Memory B cell (primary cell): ENCODE results near the gene LRP10.

Experiments
- ATAC-seq: fragments of 150-1000 bp; cut with Tn5 transposase; 2 replicates; pipeline ENCODE4 v1.10.0; 2021; ENCODE audit warnings: low read depth, mild to moderate bottlenecking, moderate library complexity
- DNase-seq, 2 donors: peaks; one replicate each; pipeline ENCODE4 v3.0.0; 2022; ENCODE audit warnings: low spot score in 2 of 2
- H3K27ac Mint-ChIP-seq: one replicate; pipeline ENCODE4 v1.8.0; 2022; ENCODE audit warnings: mild to moderate bottlenecking, moderate library complexity, mixed read lengths
- H3K27me3 Mint-ChIP-seq: one replicate; pipeline ENCODE4 v1.8.0; 2022; ENCODE audit warnings: mixed read lengths
- H3K36me3 Mint-ChIP-seq: one replicate; pipeline ENCODE4 v1.8.0; 2022; ENCODE audit warnings: mild to moderate bottlenecking, mixed read lengths
- H3K4me1 Mint-ChIP-seq: one replicate; pipeline ENCODE4 v1.8.0; 2022; ENCODE audit warnings: mixed read lengths
- H3K4me3 Mint-ChIP-seq: one replicate; pipeline ENCODE4 v1.8.0; 2022; ENCODE audit warnings: mild to moderate bottlenecking, moderate library complexity, mixed read lengths
- H3K9me3 Mint-ChIP-seq: one replicate; pipeline ENCODE4 v1.8.0; 2022; ENCODE audit warnings: mixed read lengths

Gene LRP10

DNA sequence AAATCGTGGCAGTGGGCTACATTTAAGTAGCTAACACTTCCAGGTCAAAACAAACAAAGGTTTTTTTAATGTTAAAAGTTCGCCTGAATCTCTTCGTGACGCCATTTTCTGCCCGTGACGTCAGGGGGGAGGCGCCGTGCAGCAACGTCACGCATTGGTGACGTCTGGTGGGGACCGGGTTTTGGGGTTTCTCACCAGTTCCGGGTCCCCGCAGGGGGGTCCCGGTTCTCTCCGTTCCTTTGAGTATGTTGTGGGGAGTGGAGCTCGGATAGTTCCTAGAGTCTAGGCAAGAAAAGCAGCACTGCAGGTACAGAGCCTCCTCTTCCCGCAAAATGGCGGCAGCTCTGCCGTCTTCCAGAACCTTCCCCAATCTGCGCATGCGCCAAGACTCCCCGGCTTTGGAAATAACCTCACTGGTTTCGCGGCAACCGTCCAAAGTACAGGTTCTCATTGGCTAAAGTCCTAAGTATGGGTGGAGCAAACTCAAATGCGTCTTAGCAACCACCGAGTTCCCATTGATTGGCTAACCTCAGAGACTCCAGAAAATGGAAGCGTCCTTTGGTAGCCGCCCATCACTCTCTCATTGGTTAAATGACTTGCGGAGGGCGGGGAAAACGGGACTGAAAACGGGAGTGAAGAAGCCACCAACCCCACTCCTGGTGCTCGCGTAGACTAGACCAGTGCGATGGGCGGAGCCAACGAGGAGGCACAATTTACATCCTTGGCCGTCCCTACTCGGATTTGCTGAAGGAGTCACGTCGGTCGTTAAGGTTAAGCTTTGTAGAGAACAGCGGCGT is 47.5 kb downstream of the LRP10 start, which contains the start of gene RBM23:
RBM23 (minus strand) TSS at position 346 of the 797 bp plus-strand sequence.
- peaks cover 19% of the 10 kb centered on the region for H3K36me3 Mint-ChIP-seq
- DNase-seq (peak; percentile 99), ATAC-seq (peak; percentile 85)
- no peaks in the 10 kb centered on the region for H3K9me3 Mint-ChIP-seq
- peak within 1 kb of the TSS; percentile 100 for H3K27ac Mint-ChIP-seq
- peaks cover 6% of the 10 kb centered on the region for H3K4me1 Mint-ChIP-seq
- H3K27me3 Mint-ChIP-seq = no peaks in the 10 kb centered on the region
- peak within 1 kb of the TSS; percentile 98 for H3K4me3 Mint-ChIP-seq

DNA sequence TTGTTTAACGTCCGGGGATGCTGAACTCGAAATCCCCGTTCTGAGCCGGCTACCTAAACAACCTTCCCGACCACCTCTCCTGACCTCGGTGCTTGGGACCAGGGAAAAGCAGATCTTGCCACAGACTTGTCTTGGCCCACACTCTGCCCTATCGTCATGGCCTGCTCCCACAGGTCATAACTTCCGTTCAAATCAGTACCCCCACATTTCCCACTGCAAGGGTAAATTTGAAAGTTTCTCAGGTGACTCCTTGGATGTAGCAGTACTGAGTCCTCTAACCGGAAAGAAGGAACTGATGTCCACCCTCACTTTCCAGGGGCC is 48.0 kb downstream of the LRP10 start:
- Mint-ChIP-seq H3K4me1 (peaks cover 6% of the 10 kb centered on the region), H3K9me3 (no peaks in the 10 kb centered on the region), H3K27ac (peak overlapping the region; percentile 100), H3K4me3 (peak overlapping the region; percentile 98), H3K27me3 (no peaks in the 10 kb centered on the region), H3K36me3 (peaks cover 25% of the 10 kb centered on the region)
- ATAC-seq (peak; percentile 0), DNase-seq (no peak)

- ATAC-seq = no peak
- Mint-ChIP-seq H3K9me3 (no peaks in the 10 kb centered on the region), H3K4me3 (no peak overlapping the region), H3K4me1 (peaks cover 6% of the 10 kb centered on the region), H3K36me3 (peaks cover 25% of the 10 kb centered on the region), H3K27ac (peak overlapping the region; percentile 100), H3K27me3 (no peaks in the 10 kb centered on the region)
- DNase-seq = no peak
Observed at GRCh38 chr14:22920697-22921096, 49.2 kb downstream of the LRP10 start.

GRCh38 chr14:22922294-22922693 is 50.8 kb downstream of the LRP10 start:
- no peak overlapping the region for H3K27ac Mint-ChIP-seq
- peaks cover 30% of the 10 kb centered on the region for H3K36me3 Mint-ChIP-seq
- no peak overlapping the region for H3K4me3 Mint-ChIP-seq
- DNase-seq (no peak), ATAC-seq (no peak)
- H3K27me3 Mint-ChIP-seq = no peaks in the 10 kb centered on the region
- peaks cover 14% of the 10 kb centered on the region for H3K4me1 Mint-ChIP-seq
- H3K9me3 Mint-ChIP-seq = no peaks in the 10 kb centered on the region

DNA sequence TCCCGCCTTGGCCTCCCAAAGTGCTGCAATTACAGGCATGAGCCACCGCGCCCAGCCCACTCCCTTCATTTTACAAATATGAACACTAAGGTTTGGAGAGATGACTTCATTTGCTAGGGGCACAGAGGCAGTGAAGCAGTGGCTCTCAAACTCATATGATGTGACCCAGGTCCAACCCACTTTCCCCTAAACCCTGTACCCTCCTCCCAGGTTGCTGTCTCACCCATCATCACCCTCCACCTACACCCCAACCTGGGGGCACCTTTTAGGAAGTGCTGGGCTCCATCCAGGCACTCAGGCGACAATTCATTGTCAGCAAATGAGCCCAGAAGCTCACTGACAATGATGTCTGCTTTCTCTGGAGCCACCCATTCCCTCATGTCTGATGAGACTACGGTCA is 52.2 kb downstream of the LRP10 start:
- H3K4me3 Mint-ChIP-seq = no peak overlapping the region
- H3K27me3 Mint-ChIP-seq = no peaks in the 10 kb centered on the region
- peaks cover 27% of the 10 kb centered on the region for H3K36me3 Mint-ChIP-seq
- peaks cover 15% of the 10 kb centered on the region for H3K4me1 Mint-ChIP-seq
- H3K27ac Mint-ChIP-seq = no peak overlapping the region
- no peak for DNase-seq
- ATAC-seq = no peak
- H3K9me3 Mint-ChIP-seq = no peaks in the 10 kb centered on the region

DNA sequence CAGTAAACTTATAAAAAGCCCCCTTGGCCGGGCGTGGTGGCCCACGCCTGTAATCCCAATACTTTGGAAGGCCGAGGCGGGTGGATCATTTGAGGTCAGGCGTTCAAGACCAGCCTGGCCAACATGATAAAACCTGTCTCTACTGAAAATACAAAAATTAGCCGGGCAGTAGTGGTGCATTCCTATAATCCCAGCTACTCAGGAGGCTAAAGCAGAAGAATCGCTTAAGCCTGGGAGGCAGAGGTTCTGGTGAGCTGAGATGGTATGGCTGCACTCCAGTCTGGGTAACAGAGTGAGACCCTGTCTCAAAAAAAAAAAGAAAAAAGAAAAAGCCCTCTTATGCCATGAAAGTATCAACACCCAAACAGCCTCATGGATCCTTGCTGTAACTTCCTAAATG is 54.0 kb downstream of the LRP10 start:
- H3K9me3 Mint-ChIP-seq = no peaks in the 10 kb centered on the region
- no peak for DNase-seq
- H3K27me3 Mint-ChIP-seq = no peaks in the 10 kb centered on the region
- ATAC-seq = no peak
- H3K4me1 Mint-ChIP-seq = peaks cover 15% of the 10 kb centered on the region
- H3K27ac Mint-ChIP-seq = no peak overlapping the region
- H3K4me3 Mint-ChIP-seq = no peak overlapping the region
- peaks cover 27% of the 10 kb centered on the region for H3K36me3 Mint-ChIP-seq

GRCh38 chr14:22926316-22926715 is 54.8 kb downstream of the LRP10 start:
- Mint-ChIP-seq H3K4me1 (peaks cover 15% of the 10 kb centered on the region), H3K36me3 (peaks cover 24% of the 10 kb centered on the region), H3K27ac (no peak overlapping the region), H3K27me3 (no peaks in the 10 kb centered on the region), H3K9me3 (no peaks in the 10 kb centered on the region), H3K4me3 (no peak overlapping the region)
- ATAC-seq = no peak
- DNase-seq = no peak

DNA sequence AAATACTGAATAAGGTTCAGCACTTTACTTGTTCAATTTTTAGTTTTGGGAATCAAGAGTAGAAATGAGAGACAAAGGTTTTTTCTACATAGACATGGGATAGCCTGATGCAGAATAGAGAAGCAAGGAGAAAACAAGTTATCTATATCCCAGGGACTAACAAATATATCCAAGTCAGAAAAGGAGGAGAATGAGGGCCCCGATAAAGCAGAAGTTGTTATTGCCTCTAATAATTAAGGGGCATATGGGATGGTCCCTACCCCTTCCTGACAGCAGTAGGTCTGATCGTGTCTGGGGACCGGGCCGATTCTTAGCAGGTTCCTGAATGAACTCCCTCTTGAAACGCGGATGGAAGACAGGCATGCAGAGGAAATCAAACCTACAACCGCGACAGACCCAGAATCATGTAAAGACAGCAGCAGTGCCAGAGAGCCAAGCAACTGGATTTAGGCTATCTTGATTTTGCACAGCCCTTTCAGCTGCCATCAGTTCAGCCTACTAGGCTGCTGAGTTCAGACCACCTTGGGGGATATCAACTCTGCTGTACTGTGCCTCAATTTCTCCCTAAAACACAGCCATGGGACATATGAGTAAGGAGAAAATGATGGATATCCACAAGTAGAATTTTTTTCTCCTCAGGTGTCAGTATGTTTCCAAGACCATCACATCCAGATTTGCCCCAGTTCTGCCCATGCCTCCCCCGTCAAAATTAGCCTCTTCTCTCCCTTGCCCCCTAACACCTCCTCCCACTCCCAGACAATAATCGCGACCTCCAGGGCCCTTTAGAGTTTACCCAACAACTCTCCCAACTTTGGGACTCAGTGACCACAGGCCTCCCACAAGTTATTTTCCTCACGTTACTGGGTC is 56.9 kb downstream of the LRP10 start:
- peaks cover 14% of the 10 kb centered on the region for H3K36me3 Mint-ChIP-seq
- no peak for ATAC-seq
- H3K27me3 Mint-ChIP-seq = no peaks in the 10 kb centered on the region
- no peak overlapping the region for H3K27ac Mint-ChIP-seq
- H3K9me3 Mint-ChIP-seq = no peaks in the 10 kb centered on the region
- H3K4me1 Mint-ChIP-seq = peaks cover 17% of the 10 kb centered on the region
- no peak for DNase-seq
- no peak overlapping the region for H3K4me3 Mint-ChIP-seq

- peaks cover 7% of the 10 kb centered on the region for H3K36me3 Mint-ChIP-seq
- ATAC-seq (peak; percentile 85), DNase-seq (peak; percentile 98 to 100)
- H3K27ac Mint-ChIP-seq = no peak within 1 kb of the TSS
- no peak within 1 kb of the TSS for H3K4me3 Mint-ChIP-seq
- H3K4me1 Mint-ChIP-seq = peaks cover 17% of the 10 kb centered on the region
- no peaks in the 10 kb centered on the region for H3K27me3 Mint-ChIP-seq
- no peaks in the 10 kb centered on the region for H3K9me3 Mint-ChIP-seq
Observed at GRCh38 chr14:22929104-22929960, 57.8 kb downstream of the LRP10 start, which contains the start of gene PRMT5. PRMT5 (minus strand) TSS chr14:22929376; CDS start chr14:22929361, 15 bp downstream.

DNA sequence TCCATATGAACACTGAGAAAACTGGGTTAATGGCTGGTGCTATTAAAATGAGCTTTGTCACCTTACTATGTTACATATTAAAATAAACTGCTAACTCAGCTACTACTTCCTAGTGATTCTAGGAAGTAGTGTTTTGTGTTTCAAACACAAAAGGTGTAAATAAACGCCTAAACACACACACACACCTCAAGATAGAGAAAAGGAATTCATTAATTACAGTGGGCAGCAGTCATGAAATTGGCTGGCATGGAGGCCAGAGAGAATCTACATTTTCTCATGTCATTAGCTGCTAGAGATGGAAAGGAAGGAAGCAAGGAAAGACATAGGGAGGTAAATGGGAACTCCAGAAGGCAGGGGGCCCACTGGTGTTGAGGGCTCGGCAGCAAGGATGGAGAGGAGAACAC is 58.4 kb downstream of the LRP10 start:
- ATAC-seq = peak; percentile 9
- Mint-ChIP-seq H3K4me3 (no peak overlapping the region), H3K36me3 (peaks cover 5% of the 10 kb centered on the region), H3K4me1 (peaks cover 17% of the 10 kb centered on the region), H3K27me3 (no peaks in the 10 kb centered on the region), H3K27ac (no peak overlapping the region), H3K9me3 (no peaks in the 10 kb centered on the region)
- no peak for DNase-seq
